Anterior cingulate cortex (tissue), 58 donors: ENCODE data around the gene PPIL6.
A peak's percentile ranks its signal among the peaks of the same experiment; 100 is the strongest.

Experiments
- DNase-seq, 58 donors: peaks; one replicate each; lab custom pipeline; 2025; lab: John Stamatoyannopoulos, UW

The PPIL6 gene

GRCh38 chr6:109440331-109441068, at the start of gene PPIL6, which contains the start of gene SMPD2:
Gene PPIL6, minus strand, starts transcription at chr6:109440628. Its CDS starts 38 bp downstream, at chr6:109440590.
Gene SMPD2, plus strand, starts transcription at chr6:109440724. Its CDS starts 398 bp downstream, at chr6:109441122.
- DNase-seq = peak in 56 of 58 donors; percentile 24 to 91 (median 80)

GRCh38 chr6:109488001-109488400, 47.6 kb upstream of the PPIL6 start:
- no peak for DNase-seq

- no peak for DNase-seq
Measured at GRCh38 chr6:109486068-109486467, 45.6 kb upstream of the PPIL6 start.

- no peak for DNase-seq
Measured at GRCh38 chr6:109485266-109485935, 45.0 kb upstream of the PPIL6 start.

- DNase-seq = no peak
Measured at GRCh38 chr6:109484122-109484521, 43.7 kb upstream of the PPIL6 start.

- DNase-seq = no peak
Measured at GRCh38 chr6:109483735-109484057, 43.3 kb upstream of the PPIL6 start.

- peak; percentile 9 to 92 (median 83) for DNase-seq
Measured at GRCh38 chr6:109482905-109483734, 42.7 kb upstream of the PPIL6 start, which contains the start of gene ZBTB24. Gene ZBTB24, minus strand, starts transcription at chr6:109483219. Its CDS starts 1,193 bp downstream, at chr6:109482026.

- no peak for DNase-seq
Measured at GRCh38 chr6:109480993-109481480, 40.6 kb upstream of the PPIL6 start.

GRCh38 chr6:109478841-109479624, 38.6 kb upstream of the PPIL6 start:
- DNase-seq = no peak

- no peak for DNase-seq
Measured at GRCh38 chr6:109478222-109478805, 37.9 kb upstream of the PPIL6 start.

GRCh38 chr6:109477725-109478124, 37.3 kb upstream of the PPIL6 start:
- no peak for DNase-seq

GRCh38 chr6:109477184-109477583, 36.8 kb upstream of the PPIL6 start:
- no peak for DNase-seq

- DNase-seq = no peak
Measured at GRCh38 chr6:109475625-109476024, 35.2 kb upstream of the PPIL6 start.

- no peak for DNase-seq
Measured at GRCh38 chr6:109474995-109475394, 34.6 kb upstream of the PPIL6 start.

- peak in 3 of 58 donors; percentile 22 to 35 (median 28) for DNase-seq
Measured at GRCh38 chr6:109473120-109473519, 32.7 kb upstream of the PPIL6 start.

GRCh38 chr6:109472132-109472995, 31.9 kb upstream of the PPIL6 start:
- DNase-seq = peak in 4 of 58 donors; percentile 30 to 49 (median 38)

GRCh38 chr6:109471105-109471810, 30.8 kb upstream of the PPIL6 start:
- no peak for DNase-seq
